Astrocyte of the cerebellum (primary cell): ENCODE data around the gene IL4I1.

Experiments used
- DNase-seq: peaks from one replicate; pipeline ENCODE4 v3.0.0-alpha.2; 2011; ENCODE audit warnings: low read depth
- H3K4me3 ChIP-seq: 2 replicates; pipeline ENCODE4 v1.5.1; 2011; ENCODE audit warnings: mild to moderate bottlenecking, low read depth, low read length, moderate library complexity
- CTCF ChIP-seq: IDR thresholded peaks from 2 replicates; pipeline ENCODE4 v1.5.1; 2012; ENCODE audit warnings: low read length, low read depth, moderate library complexity, mild to moderate bottlenecking; ENCODE audit errors: missing control alignments
- in situ Hi-C: cut with HindIII; loops from 2 replicates; pipeline ENCODE4 v1.10.0; 2017; ENCODE audit warnings: low sequenced_read_pairs

The IL4I1 gene

GRCh38 chr19:49936549-49936948, 39.9 kb upstream of the IL4I1 start:
- in situ Hi-C loops: no loop called here
- no peak overlapping the region for H3K4me3 ChIP-seq
- no peak for DNase-seq
- no peak for TF ChIP-seq CTCF

- no peak for DNase-seq
- in situ Hi-C loops: no loop called here
- H3K4me3 ChIP-seq: no peak overlapping the region
- TF ChIP-seq CTCF: no peak
These were observed 37.0 kb upstream of the IL4I1 start for GRCh38 chr19:49933643-49934042.

GRCh38 chr19:49932731-49933131, 36.0 kb upstream of the IL4I1 start:
- DNase-seq: no peak
- in situ Hi-C loops: no loop called here
- TF ChIP-seq CTCF: no peak
- H3K4me3 ChIP-seq: no peak overlapping the region

GRCh38 chr19:49932041-49932451, 35.4 kb upstream of the IL4I1 start:
- in situ Hi-C loops: no loop called here
- no peak overlapping the region for H3K4me3 ChIP-seq
- DNase-seq: no peak
- no peak for TF ChIP-seq CTCF

GRCh38 chr19:49931293-49932040, 34.8 kb upstream of the IL4I1 start:
- H3K4me3 ChIP-seq: no peak overlapping the region
- no peak for TF ChIP-seq CTCF
- no peak for DNase-seq
- in situ Hi-C loops: no loop called here

- in situ Hi-C loops: no loop called here
- peak overlapping the region; percentile 65 for H3K4me3 ChIP-seq
- TF ChIP-seq CTCF: no peak
These were observed 33.9 kb upstream of the IL4I1 start for GRCh38 chr19:49930483-49931011.

More at GRCh38 chr19:49930483-49931011, 33.9 kb upstream of the IL4I1 start:
- DNase-seq: no peak
